GM10847 (cell line): ENCODE measurements around the gene SIGLEC12.

Source experiments
- POLR2A ChIP-seq: IDR thresholded peaks from 2 replicates; pipeline ENCODE4 v1.6.1; 2011; ENCODE audit not compliant: insufficient read length; ENCODE audit errors: extremely low read depth

SIGLEC12 gene

GRCh38 chr19:51456541-51457290 lies 44.9 kb downstream of the SIGLEC12 start:
- no peak for TF ChIP-seq POLR2A

GRCh38 chr19:51450730-51451307 lies 50.8 kb downstream of the SIGLEC12 start:
- no peak for TF ChIP-seq POLR2A

GRCh38 chr19:51448411-51449016 lies 53.1 kb downstream of the SIGLEC12 start:
- no peak for TF ChIP-seq POLR2A

- no peak for TF ChIP-seq POLR2A
Measured at GRCh38 chr19:51448011-51448410, 53.6 kb downstream of the SIGLEC12 start.

- no peak for TF ChIP-seq POLR2A
Measured at GRCh38 chr19:51441410-51442390, 59.9 kb downstream of the SIGLEC12 start.
